Measurements from ENCODE around the gene UNC45B. TPM values are rescaled to one million over a fixed set of nuclear protein-coding genes. Genes with fewer than 3 reads are reported as not detected.

UNC45B gene
- total RNA-seq, 1 donor from 2014 or later = not detected

GRCh38 chr17:35161281-35161761 is 13.7 kb downstream of the UNC45B start:
- intact Hi-C loops (cut with DNase I) = no loop called here
- DNase-seq (ENCODE audit: low spot score in 2 of 2) = no peak
- Histone ChIP-seq H3K9me3 (no peaks in the 10 kb centered on the region), H3K36me3 (no peaks in the 10 kb centered on the region), H3K27me3 (no peaks in the 10 kb centered on the region), H3K4me3 (no peak overlapping the region), H3K27ac (no peak overlapping the region), H3K4me1 (no peaks in the 10 kb centered on the region)
- no peak for TF ChIP-seq CTCF (IDR thresholded peaks at IDR 0.05)

GRCh38 chr17:35162755-35163154 is 15.1 kb downstream of the UNC45B start:
- Histone ChIP-seq H3K27ac (no peak overlapping the region), H3K36me3 (no peaks in the 10 kb centered on the region), H3K9me3 (no peaks in the 10 kb centered on the region), H3K4me3 (no peak overlapping the region), H3K4me1 (no peaks in the 10 kb centered on the region), H3K27me3 (no peaks in the 10 kb centered on the region)
- DNase-seq (ENCODE audit: low spot score in 2 of 2) = no peak
- intact Hi-C loops (cut with DNase I) = no loop called here
- no peak for TF ChIP-seq CTCF (IDR thresholded peaks at IDR 0.05)

- no peaks in the 10 kb centered on the region for H3K27me3 ChIP-seq
- H3K36me3 ChIP-seq = no peaks in the 10 kb centered on the region
Observed at GRCh38 chr17:35163886-35164285, 16.3 kb downstream of the UNC45B start.

GRCh38 chr17:35164716-35165115 is 17.1 kb downstream of the UNC45B start:
- no peaks in the 10 kb centered on the region for H3K36me3 ChIP-seq
- H3K4me3 ChIP-seq = no peak overlapping the region
- H3K9me3 ChIP-seq = no peaks in the 10 kb centered on the region
- H3K4me1 ChIP-seq = no peaks in the 10 kb centered on the region
- TF ChIP-seq CTCF (IDR thresholded peaks at IDR 0.05) = no peak
- intact Hi-C loops (cut with DNase I) = no loop called here
- no peaks in the 10 kb centered on the region for H3K27me3 ChIP-seq
- no peak overlapping the region for H3K27ac ChIP-seq
- no peak for DNase-seq (ENCODE audit: low spot score in 2 of 2)

More at GRCh38 chr17:35163886-35164285, 16.3 kb downstream of the UNC45B start:
- Histone ChIP-seq H3K9me3 (no peaks in the 10 kb centered on the region), H3K4me1 (no peaks in the 10 kb centered on the region), H3K27ac (no peak overlapping the region), H3K4me3 (no peak overlapping the region)
- TF ChIP-seq CTCF (IDR thresholded peaks at IDR 0.05) = no peak
- DNase-seq (ENCODE audit: low spot score in 2 of 2) = no peak
- intact Hi-C loops (cut with DNase I) = no loop called here

GRCh38 chr17:35166526-35166925 is 18.9 kb downstream of the UNC45B start:
- Histone ChIP-seq H3K36me3 (no peaks in the 10 kb centered on the region), H3K27ac (no peak overlapping the region), H3K4me1 (no peaks in the 10 kb centered on the region), H3K9me3 (no peaks in the 10 kb centered on the region), H3K4me3 (no peak overlapping the region), H3K27me3 (no peaks in the 10 kb centered on the region)
- TF ChIP-seq CTCF (IDR thresholded peaks at IDR 0.05) = no peak
- intact Hi-C loops (cut with DNase I) = no loop called here
- DNase-seq (ENCODE audit: low spot score in 2 of 2) = peak in 1 of 2 donors; percentile 41

- TF ChIP-seq CTCF (IDR thresholded peaks at IDR 0.05) = no peak
- H3K27me3 ChIP-seq = no peaks in the 10 kb centered on the region
- no peak overlapping the region for H3K27ac ChIP-seq
- no peaks in the 10 kb centered on the region for H3K36me3 ChIP-seq
- no peaks in the 10 kb centered on the region for H3K4me1 ChIP-seq
- intact Hi-C loops (cut with DNase I) = no loop called here
- no peak overlapping the region for H3K4me3 ChIP-seq
- no peaks in the 10 kb centered on the region for H3K9me3 ChIP-seq
- DNase-seq (ENCODE audit: low spot score in 2 of 2) = peak in 1 of 2 donors; percentile 34
Observed at GRCh38 chr17:35167046-35167445, 19.4 kb downstream of the UNC45B start.

Measured in ascending aorta (tissue), 2 donors.